Hindlimb muscle (tissue), 1 donor: ENCODE results near the gene ITGAE. TPM values are rescaled to one million over a fixed set of nuclear protein-coding genes. Genes with fewer than 3 reads are reported as not detected.
"Not testable (repeated sequence)": the region's sequence is repeated elsewhere in the genome, so short reads cannot be mapped to it uniquely, and the experiment has no call there.

Experiments
- DNase-seq: peaks from one replicate; pipeline ENCODE4 v3.0.0-alpha.2; 2013
- polyA plus RNA-seq: library from polyadenylated mRNA; unstranded; fragments of 120-200 nt; gene quantifications from one replicate; pipeline ENCODE4 v1.2.1, GENCODE V29; 2013; ENCODE audit not compliant: insufficient read length

The ITGAE gene
- polyA plus RNA-seq, 1 donor, result 29.2 TPM

DNA sequence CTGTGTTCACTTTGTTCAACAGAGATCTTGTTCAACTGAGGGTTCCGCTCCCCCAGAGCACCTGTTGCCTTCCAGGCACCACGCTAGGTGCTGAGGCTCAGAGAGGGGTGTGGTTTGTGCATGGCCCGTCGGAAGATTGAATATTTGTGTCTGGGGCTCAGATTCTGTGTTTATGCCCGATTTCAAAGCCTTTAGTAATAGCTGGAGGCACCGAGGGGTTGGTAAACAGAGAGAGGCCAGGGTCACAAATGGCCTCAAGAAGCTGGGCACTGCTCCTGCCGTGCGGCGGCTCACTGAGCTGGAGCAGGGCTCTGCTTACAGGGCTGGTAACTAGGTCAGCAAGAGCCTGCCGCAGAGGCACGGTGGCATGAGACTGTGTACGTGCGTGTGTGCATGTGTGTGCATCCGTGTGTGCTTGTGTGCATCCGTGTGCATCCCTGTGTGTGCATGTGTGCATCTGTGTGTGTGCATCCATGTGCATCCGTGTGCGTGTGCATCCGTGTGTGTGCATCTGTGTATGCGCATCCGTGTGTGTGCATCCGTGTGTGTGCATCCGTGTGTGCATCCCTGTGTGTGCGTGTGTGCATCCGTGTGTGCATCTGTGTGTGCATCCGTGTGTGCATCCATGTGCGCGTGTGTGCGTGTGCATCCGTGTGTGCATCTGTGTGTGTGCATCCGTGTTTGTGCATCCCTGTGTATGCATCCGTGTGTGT is 5.4 kb downstream of the ITGAE start:
- no peak for DNase-seq

DNA sequence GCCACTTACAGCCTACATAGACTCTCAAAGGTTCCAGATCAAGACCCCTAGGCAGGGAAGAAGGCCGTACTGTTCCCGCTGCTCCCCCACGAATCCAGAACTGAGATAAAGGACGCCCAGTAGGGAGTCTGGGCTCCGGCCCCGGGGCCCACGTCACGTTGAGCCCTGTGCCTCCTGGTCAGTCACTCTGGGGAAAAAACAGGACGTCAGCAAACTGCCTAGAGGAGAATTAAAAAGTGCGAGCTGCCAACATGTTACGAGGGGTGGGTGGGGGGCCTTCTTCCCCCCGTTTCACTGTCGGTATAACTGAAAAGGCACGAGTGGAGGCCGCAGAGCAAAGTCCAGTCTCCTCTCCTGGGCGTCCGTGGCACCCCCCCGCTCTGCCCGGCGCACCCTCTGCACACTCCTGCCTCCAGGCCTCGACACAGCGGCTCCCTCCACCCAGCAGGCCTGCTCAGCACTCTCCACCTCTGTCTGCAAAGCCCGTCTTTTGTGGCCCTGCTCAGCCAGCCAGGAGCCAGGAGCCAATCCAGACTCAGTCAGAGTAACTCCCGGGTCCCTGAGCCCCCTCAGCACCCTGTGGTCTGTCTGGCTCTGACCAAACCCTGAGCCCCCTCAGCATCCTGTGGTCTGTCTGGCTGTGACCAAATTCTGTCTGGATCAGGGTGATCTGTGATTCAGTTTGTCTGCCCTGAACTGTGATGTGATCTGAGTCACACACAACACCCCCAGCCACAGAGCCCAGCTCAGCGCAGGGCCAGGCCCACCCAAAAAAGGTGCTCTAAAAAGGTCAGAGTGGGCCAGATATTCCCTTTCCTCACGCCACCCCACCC is 6.2 kb downstream of the ITGAE start:
- DNase-seq, result no peak

- DNase-seq, result not testable (repeated sequence)
Observed at GRCh38 chr17:3794152-3794551, 6.8 kb downstream of the ITGAE start.

DNA sequence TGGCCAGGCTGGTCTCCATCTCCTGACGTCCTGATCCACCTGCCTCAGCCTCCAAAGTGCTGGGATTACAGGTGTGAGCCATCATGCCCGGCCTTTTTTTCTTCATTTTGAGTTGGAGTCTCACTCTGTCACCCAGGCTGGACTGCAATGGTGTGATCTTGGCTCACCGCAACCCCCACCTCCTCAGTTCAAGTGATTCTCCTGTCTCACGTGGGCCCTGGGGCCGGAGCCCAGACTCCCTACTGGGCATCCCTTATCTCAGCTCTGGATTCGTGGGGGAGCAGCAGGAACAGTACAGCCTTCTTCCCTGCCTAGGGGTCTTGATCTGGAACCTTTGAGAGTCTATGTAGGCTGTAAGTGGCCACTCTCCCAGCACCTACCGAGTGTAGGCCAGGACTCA is 7.7 kb downstream of the ITGAE start:
- DNase-seq, result not testable (repeated sequence)

- DNase-seq, result no peak
Observed at GRCh38 chr17:3792481-3792880, 8.5 kb downstream of the ITGAE start.

DNA sequence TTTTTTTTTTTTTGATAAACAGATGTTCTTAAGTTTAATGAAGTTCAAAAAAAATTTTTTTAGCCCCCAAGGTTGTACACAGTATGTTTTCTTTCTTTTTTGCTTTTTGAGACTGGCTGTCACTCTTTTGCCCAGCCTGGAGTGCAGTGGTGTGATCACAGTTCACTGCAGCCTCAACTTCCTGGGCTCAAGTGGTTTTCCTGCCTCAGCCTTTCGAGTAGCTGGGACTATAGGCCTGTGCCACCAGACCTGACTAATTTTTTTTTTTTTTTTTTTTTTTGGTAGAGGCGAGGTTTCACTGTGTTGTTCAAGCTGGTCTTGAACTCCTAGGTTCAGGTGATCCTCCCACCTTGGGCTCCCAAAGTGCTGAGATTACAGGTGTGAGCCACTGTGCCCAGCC is 12.8 kb downstream of the ITGAE start:
- no peak for DNase-seq

GRCh38 chr17:3785323-3785722 is 15.7 kb downstream of the ITGAE start:
- not testable (repeated sequence) for DNase-seq

GRCh38 chr17:3782751-3783150 is 18.2 kb downstream of the ITGAE start:
- DNase-seq, result no peak

GRCh38 chr17:3780986-3781385 is 20.0 kb downstream of the ITGAE start:
- no peak for DNase-seq

DNA sequence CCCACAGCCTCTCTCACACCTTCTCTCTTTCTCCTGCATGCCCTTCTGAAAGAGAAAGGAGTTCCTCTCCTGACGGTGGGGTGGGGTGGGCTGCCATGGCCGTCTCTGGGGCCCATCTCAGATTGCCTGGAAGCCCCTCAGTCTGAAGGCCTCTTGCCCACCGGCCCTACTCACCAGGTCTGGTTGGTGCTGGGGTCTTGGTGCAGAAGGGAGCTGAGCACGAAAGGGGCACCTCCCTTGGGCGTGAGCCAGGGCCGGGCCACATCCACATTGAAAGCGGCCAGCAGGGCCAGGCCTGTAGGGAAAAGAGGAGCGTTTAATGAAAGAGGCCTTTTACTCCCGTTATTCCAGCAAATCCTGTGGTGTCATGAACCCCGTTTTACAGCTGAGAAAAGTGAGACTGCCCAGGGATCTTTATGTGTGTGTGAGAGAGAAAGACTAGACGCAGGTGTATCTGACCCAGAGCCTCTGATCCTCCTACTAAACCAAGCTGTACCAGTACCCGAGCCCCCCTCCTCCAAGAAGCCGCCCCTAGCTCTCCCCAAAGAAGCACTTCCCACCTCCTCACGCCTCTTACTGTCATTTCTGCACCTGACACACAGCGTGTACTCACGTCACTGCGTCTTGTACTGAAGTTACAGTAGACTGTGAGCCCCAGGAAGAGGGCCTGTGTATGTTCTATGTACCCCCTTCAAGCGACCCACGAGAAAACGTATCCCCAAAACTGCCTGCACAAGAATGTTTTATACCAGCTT is 23.4 kb downstream of the ITGAE start:
- no peak for DNase-seq

DNA sequence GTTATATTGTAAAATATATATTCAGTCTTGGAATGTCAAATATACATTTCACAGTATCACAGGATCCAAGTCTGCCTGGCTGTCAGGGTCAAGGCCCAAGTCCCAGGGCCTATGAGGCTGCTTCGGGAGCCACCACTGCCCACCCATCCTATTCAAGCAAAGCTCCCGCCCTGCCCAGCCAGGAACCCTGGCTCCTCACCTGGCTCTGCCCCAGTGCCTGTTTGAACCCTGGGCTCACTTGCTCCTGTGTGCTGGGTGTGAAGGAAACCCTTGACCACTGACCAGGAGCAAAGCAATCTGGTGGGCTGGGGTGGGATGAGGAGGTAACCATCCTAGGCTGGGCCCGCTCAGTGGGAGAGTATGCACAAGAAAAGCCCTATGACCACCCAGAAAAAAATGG is 27.0 kb downstream of the ITGAE start:
- DNase-seq, result no peak

DNA sequence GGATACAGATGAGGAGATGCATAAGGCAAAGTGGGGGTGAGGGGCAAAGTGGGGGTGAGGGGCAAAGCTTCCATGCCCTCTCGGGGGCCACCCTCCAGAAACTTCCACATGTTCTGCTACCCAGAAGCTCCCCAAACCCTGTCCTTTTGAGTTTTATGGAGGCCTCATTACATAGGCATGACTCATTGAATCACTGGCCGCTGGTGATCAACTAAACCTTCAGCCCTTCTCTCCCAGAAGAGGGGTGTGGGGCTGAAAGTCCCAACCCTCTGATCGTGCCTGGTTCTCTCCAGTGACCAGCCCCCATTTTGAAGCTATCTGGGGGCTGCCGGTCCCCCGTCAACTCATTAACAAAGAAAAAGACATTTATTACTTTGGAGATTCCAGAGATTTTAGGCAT is 27.5 kb downstream of the ITGAE start:
- no peak for DNase-seq

DNA sequence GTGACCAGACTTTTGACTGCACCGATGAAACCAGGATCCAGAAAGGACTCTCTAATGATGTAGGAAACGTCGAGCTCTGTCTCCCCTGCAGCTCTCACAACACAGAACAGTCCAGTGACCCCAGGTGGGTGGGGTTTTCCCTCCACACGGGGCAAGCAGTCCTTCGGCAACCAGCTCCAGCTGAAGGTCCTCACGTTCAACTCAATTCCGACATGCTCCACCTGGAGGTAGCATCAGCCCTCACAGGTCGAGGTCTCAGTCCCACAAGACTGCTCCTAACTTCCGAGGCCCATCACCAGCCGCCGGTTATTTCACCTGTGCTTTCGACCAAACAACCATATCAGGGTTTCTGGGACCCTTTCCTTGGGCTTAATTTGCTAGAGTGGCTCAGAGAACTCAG is 28.2 kb downstream of the ITGAE start:
- DNase-seq, result no peak

DNA sequence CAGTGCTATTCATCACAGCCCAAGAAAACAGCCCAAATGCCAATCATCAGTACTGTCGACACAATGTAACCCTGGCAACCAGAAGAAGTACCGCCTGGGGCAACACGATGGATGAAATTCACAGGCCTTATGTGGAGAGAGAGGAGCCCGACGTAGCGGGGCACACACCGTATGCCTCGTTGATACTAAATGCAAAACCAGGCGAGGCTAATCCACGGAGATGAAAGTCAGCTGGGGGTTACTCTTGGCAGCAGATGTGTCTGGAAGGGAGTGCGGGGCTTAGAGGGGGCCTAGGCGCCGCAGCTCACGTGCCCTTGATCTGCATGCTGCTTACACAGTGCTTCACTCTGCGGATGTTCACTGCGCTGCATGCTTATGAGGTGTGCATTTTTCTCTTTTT is 29.8 kb downstream of the ITGAE start:
- DNase-seq, result no peak

DNA sequence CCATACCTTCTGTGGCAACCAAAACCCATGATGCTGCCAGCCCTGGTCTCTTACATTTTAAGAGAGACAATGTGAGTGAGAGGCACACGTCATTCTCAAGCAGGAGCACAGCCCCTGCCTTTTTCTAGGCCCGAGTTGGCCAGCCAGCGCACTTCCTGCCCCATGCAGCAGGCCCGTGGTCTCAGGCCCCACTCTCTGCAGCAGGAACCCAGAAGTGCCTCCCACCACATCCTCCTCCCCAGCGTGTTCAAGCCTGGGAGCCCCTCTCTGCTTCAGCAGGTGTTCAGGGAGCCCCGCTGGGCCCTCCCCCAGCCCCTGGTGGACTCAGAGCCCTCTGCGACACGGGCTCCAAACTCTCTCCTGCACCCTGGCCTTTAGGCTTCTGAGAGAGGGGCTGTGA is 30.5 kb downstream of the ITGAE start:
- DNase-seq, result no peak

DNA sequence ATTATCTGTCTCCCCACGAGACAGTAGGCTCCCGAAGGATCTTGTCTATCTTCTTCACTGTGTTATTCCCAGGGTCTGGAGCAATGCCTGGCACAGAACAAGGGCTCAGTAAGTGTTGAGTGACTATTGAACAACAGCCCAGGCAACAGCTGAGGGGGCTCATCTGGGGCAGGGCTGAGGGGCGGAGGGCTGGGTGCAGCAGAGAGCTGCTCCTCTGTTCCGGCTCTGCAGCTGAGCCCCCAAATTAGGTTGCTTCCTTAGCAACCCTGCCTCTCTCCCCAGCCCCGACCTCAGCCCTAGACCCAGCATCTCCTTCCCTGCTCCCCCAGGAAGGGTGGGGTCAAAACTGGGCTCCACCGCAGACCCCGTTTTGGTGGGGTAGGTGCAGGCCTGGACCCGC is 32.2 kb downstream of the ITGAE start:
- DNase-seq, result no peak

GRCh38 chr17:3768341-3768740 is 32.6 kb downstream of the ITGAE start:
- DNase-seq, result no peak

GRCh38 chr17:3766779-3767178 is 34.2 kb downstream of the ITGAE start:
- no peak for DNase-seq

DNA sequence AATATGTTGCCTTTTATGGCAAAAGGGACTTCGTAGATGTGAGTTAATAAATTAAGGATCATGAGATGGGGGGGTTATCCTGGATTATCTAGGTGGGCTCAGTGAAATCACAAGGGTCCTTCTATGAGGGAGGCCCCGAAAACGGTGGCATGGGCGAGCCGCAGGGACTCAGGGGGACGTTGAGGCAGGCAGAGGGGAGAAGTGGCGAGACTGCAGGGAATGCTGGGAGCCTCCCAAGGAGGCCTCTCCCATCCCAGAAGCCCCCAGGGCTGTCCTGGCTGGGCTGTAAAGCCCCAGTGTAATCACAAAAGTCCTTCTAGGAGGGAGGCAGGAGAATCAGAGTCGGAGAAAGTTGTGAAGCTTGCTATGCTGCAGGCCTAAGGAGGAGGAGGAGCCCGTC is 35.0 kb downstream of the ITGAE start:
- no peak for DNase-seq

- DNase-seq, result no peak
Observed at GRCh38 chr17:3763777-3764170, 37.2 kb downstream of the ITGAE start.

GRCh38 chr17:3762922-3763776 is 37.8 kb downstream of the ITGAE start:
- no peak for DNase-seq

GRCh38 chr17:3761918-3762380 is 39.0 kb downstream of the ITGAE start:
- no peak for DNase-seq
